ENCODE data around the gene APCDD1.

GRCh38 chr18:10519999-10520935 is 65.8 kb downstream of the APCDD1 start:
- TF ChIP-seq GATA3 (IDR thresholded peaks at IDR 0.05; ENCODE audit: low read depth, low read length) (no peak), GATA2 (IDR thresholded peaks at IDR 0.05; ENCODE audit: low read depth, low read length) (no peak)

Measured in SH-SY5Y (cell line).